HG03095 (cell line): ENCODE data around the gene CHRNA3.

Source experiments
- ATAC-seq: cut with Tn5 transposase; IDR thresholded peaks from one replicate; pipeline ENCODE4 v1.9.1; 2021; ENCODE audit warnings: moderate library complexity; ENCODE audit not compliant: unreplicated experiment

Gene CHRNA3

GRCh38 chr15:78620527-78621421 is at the start of gene CHRNA3:
Gene CHRNA3 (minus strand): TSS chr15:78620996. CDS start chr15:78620794, 202 bp downstream.
- ATAC-seq = no peak

DNA sequence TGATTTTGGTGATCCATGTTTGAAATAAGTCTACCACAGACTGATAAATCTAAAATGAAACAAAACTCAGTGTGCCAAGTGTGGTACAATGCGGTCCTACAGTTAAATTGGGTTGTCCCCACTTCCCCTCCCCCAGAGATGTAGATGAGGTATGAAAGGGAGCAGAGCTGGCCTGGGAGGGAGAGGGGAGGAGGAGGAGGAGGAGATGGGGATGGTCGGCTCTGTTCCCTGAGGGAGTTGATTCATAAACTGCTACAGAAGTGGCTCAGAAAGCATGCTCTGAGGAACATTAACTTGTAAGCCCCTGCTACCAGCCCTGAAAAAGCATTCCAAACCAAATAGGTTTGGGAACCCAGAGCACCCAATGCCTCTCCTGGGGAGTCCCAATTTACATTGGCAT is 48.2 kb upstream of the CHRNA3 start:
- no peak for ATAC-seq

DNA sequence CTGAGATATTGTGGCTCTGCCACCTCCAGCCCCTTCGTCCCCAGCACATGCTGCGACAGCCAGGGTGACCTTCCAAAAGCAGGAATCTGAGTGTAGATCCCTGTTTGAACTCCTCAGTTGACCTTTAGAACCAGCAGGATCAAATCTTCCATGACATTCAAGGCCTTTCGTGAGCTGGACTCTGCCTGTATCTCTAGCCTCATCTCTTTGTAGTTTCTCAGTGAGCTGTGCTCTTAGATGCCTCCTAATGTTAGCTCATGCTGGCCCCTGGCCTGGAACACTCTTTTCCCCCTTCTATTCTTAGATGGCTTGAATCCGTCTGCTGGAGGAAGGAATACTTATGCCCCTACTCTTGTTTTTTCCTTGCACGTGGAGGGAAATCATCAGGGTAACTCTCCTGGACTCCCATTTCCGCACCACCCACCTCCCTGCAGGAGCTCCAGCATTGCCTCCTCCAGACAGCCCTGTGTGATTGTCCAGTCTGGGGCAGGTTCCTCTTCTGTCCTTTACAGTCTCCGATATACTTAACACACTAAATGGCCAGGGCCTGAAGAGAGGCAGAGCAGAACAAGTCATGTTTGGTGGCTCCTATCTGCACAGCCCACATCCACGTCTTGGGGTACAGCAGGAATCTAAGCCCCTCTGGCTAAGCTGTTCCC is 46.9 kb upstream of the CHRNA3 start:
- no peak for ATAC-seq

DNA sequence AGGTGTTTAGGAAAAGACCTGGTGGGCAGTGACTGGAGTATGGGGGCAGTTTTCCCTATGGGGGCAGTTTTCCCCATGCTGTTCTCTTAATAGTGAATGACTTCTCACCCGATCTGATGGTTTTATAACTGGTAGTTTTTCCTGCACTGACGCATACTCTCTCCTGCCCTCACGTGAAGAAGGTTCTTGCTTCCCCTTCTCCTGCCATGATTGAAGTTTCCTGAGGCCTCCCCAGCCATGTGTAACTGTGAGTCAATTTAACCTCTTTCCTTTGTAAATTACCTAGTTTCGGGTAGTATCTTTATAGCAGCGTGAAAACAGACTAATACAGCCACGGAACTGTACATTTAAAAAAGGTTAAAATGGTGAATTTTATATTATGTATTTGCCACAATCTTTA is 45.2 kb upstream of the CHRNA3 start:
- no peak for ATAC-seq

DNA sequence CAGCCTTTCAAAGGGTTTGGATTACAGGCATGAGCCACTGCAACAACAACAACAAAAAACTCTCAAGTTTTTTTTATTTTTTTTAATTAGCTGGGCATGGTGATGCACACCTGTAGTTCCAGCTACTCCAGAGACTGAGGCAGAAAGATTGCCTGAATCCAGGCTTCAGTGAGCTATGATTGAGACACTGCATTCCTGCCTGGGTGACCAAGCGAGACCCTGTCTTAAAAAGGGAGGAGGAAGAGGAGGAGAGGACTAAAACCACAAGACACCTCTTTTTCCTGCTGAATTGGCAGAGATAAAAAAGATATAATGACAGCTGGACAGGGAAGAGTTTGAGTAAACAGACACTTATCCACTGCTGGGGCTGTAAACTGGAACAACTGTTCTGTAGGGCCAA is 42.9 kb upstream of the CHRNA3 start:
- ATAC-seq = no peak

DNA sequence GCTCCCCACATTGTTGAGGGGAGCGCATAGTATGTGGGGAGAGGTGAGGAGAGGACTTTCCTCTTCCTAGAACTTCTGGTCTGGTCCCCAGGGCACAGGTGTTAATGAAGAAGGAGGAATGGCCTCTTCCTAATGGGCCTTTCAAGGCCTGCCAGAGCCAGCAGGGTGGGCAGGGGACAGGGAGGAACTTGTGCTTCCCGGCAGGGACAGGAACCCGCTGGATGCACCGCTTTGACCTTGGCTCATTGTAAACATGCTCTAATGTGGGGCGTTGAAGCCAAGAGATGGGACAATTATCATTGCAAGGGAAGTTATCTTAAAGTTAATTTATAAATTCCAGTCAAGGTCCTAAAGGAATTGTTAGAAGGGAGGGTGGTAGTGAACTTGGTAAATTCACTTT is 41.2 kb upstream of the CHRNA3 start:
- no peak for ATAC-seq

DNA sequence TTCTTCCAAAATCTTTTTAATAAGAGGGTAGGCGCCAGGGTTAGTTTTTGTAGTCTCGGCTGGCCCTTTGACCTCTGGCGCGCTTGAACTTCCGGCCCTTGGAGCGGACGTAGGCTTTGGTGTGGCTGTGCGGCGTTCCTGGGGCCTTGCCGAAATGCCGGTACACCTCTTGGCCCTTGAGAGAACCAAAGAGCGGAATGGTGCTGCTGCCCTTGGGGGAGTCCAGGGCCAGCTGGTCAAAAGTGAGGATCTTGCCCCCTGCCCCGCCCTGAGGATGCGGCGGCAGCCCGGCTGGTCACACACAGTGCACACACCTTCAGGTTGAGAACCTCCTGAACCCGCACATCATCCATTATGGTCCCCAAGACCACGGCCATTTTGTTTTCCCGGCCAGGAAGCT is 40.2 kb upstream of the CHRNA3 start:
- no peak for ATAC-seq

GRCh38 chr15:78660584-78660983 is 39.8 kb upstream of the CHRNA3 start:
- ATAC-seq = no peak

GRCh38 chr15:78658823-78659222 is 38.0 kb upstream of the CHRNA3 start:
- no peak for ATAC-seq

DNA sequence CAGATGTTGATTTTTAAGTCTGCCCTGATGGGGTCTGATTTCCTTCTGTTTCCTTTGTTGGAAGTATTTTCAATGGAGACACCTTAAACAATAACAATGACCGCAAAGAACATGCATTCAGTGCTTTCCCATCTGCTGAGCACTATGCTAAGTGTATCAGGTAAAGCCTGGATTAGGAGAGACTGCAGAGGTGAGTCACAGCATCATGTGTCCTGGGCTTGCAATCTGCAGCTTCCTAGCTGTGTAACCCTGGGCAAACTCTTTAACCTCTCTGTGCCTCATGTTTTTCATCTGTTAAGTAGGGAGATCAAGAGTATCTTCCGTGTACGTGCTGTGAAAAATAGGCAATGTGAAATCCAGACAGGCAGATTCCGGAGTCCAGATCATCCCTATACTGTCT is 33.5 kb upstream of the CHRNA3 start:
- no peak for ATAC-seq

- ATAC-seq = no peak
Observed at GRCh38 chr15:78651930-78652615, 31.3 kb upstream of the CHRNA3 start.

DNA sequence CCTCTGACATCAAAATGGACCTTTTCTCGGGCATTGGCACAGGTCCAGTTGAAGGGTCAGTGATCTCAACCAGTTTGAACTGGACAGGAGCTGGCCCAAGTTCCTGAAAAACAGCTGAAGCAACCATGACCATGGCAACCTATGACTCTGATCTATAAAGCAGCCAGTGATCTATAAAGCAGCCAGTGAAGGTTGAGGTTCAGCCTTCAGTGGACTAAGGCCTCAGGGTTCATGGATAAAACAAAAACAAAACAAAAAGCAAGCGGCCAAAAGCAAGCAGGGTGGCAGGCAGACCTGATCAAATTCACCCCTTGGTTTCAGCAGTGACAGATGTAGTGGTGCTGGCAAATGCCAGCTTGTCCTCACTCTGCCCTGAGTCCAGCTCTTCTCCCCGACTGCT is 30.2 kb upstream of the CHRNA3 start:
- ATAC-seq = no peak

DNA sequence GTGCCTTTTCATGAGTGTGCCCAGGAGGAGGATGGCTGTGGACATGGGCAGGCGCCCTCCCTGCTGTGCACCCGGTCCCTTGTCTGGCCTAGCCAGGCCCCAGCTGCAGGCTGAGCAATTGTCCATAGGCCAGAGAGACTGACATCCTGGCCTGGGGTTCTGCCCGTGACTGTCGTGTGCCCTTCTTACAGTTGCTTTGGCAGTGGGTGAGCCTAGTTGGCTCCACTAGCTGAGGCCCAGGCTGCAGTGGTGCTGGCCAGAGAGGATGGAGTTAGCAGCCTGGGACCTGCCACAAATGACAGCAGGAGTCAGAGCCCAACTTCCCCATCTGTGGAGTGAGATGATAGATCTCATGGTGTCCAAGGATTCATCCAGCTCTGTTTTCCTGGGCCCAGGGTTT is 29.2 kb upstream of the CHRNA3 start:
- no peak for ATAC-seq

DNA sequence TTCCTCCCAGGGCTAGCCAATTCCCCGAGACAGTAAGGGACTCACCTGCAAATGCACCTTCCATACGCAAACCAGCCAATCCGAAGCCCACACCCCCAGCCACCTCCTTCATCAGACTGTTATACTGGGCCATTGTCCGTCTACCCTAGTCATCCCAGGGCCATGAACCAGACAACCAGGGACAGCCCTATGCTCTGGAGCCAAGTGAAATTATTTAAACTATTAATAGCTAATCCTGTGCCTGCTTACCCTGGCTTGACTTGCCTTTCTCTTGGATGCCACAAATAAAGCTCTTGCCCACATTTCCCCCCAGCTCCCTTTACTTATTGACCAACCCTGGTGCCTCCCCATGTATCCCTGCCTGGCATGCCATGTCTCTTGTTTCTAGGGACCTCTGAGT is 24.2 kb upstream of the CHRNA3 start:
- ATAC-seq = no peak

GRCh38 chr15:78642331-78642730 is 21.5 kb upstream of the CHRNA3 start:
- ATAC-seq = no peak

DNA sequence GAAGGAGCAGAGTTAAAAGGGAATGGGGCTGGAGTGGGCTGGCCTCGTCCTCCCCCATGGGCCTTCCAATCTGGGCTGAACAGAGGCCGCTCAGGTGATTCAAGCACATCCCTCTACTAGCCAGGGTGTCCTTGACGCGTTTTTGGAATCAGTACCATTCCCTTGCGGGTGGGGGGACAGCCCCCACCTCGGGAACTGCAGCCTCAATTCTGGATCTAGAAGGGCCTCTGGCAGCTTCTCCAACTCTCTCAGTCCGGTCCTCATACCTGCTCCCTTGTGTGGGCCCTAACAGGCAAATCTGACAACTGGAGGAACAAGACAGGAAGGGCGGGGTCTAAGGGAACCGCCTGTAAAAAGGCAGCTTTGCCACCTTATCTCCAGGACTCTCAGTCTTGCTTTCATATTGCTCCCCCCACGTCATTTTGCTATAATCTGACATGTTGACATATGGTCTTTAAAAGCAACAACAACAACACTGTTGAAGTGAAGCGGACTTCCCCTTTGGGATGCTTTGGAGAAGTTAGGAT is 21.0 kb upstream of the CHRNA3 start:
- no peak for ATAC-seq

DNA sequence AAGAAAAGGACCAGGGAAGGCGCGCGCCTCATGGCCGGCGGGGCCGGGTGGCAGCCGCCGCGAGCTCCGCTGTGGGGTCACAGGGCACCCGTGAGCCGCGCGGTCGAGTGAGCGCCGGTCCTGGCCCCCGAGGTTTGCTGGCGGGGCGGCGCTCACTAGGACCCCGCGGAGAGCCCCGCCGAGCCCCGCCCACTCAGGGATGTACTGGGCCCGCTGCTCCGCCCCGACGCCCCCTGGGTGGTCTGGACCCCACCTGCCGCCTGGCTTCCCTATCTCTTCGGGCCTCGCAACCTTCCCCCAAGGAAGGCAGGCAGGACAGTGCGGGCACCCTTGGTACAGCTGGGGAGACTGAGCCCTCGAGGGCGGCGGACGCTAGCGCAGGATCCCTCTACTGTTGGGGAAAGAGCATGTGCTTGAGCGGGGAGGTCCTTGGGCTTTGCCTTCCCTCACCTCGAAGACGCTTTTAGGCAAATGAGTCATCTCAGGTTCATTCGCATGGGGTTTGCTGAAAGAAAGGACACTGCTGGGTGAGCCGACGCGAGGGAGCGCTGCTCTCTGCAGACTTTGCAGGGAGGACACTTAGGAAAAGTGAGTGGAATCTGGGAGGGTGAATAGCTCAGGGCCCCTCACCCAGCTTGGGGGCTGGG is 20.4 kb upstream of the CHRNA3 start, which contains the start of gene CHRNB4:
CHRNB4 (minus strand) TSS at position 109 of the 647 bp plus-strand sequence; CDS start at position 32, 77 bp downstream.
- no peak for ATAC-seq

- ATAC-seq = no peak
Observed at GRCh38 chr15:78640527-78641101, 19.8 kb upstream of the CHRNA3 start.

- ATAC-seq = no peak
Observed at GRCh38 chr15:78638658-78639314, 18.0 kb upstream of the CHRNA3 start.
